B cell (primary cell): ENCODE measurements around the gene TGFBR2. TPM values are rescaled to one million over a fixed set of nuclear protein-coding genes. Genes with fewer than 3 reads are reported as not detected.

ENCODE experiments used
- ATAC-seq: fragments of 200-7000 bp; cut with Tn5 transposase; one replicate; pipeline ENCODE4 v1.10.0; 2021; ENCODE audit warnings: low read depth, mild to moderate bottlenecking, moderate number of reproducible peaks, moderate library complexity
- CTCF ChIA-PET: fragments of 350-600 bp; sonication (Branson Sonifier 250); formaldehyde crosslinking; loops from one replicate; lab custom pipeline; 2021; ENCODE audit warnings: antibody characterized with exemption, inconsistent platforms; lab: Charles Lee
- POLR2A ChIA-PET: fragments of 350-600 bp; sonication (Branson Sonifier 250); formaldehyde crosslinking; loops from one replicate; lab custom pipeline; 2021; ENCODE audit warnings: antibody characterized with exemption; lab: Charles Lee
- DNase-seq: peaks from one replicate; pipeline ENCODE4 v3.0.0; 2013
- H2AFZ ChIP-seq: 2 replicates; pipeline ENCODE4 v1.6.1; 2012; ENCODE audit warnings: mild to moderate bottlenecking, low read depth, low read length; ENCODE audit not compliant: insufficient read depth, poor library complexity, severe bottlenecking
- H3K27ac ChIP-seq, 2 donors: 1 replicate in 1 of 2; 2 replicates in 1 of 2; pipeline ENCODE4 v1.5.1; 2012 to 2013; ENCODE audit warnings: low read length in 2 of 2, mild to moderate bottlenecking in 2 of 2, moderate library complexity in 1 of 2
- H3K27me3 ChIP-seq, 4 experiments: fragments of 200-600 bp in 1 of 4; sonication (generic) in 1 of 4; replicated peaks in 1 of 4; 1 replicate in 2 of 4; 2 replicates in 2 of 4; pipeline versions ENCODE4 v1.6.1 to v1.7.0; 2013 to 2016; ENCODE audit warnings: low read length in 3 of 4, mild to moderate bottlenecking in 2 of 4, mixed read lengths in 1 of 4, moderate library complexity in 1 of 4; ENCODE audit not compliant: insufficient read depth in 4 of 4, control insufficient read depth in 3 of 4; ENCODE audit errors: control extremely low read depth in 1 of 4
- H3K36me3 ChIP-seq, 2 experiments: replicated peaks in 1 of 2; 1 replicate in 1 of 2; 2 replicates in 1 of 2; pipeline versions ENCODE4 v1.6.1 to v1.7.1; 2013; ENCODE audit warnings: low read length in 1 of 2; ENCODE audit not compliant: insufficient read depth in 2 of 2, control insufficient read depth in 1 of 2; ENCODE audit errors: control extremely low read depth in 1 of 2, extremely low read depth in 1 of 2
- H3K4me1 ChIP-seq, 2 donors: fragments of 200-600 bp in 1 of 2; sonication (generic) in 1 of 2; 1 replicate in 1 of 2; 2 replicates in 1 of 2; pipeline versions ENCODE4 v1.5.1 to v1.6.1; 2013 to 2017; ENCODE audit warnings: low read length in 2 of 2; ENCODE audit not compliant: control insufficient read depth in 2 of 2, insufficient read depth in 2 of 2
- H3K4me2 ChIP-seq: replicated peaks from 2 replicates; pipeline ENCODE3; 2012; ENCODE audit warnings: mild to moderate bottlenecking, low read depth, low read length; ENCODE audit not compliant: poor library complexity, severe bottlenecking
- H3K4me3 ChIP-seq, 5 experiments: fragments of 200-600 bp in 1 of 5; sonication (generic) in 1 of 5; 1 replicate in 3 of 5; 2 replicates in 2 of 5; pipeline versions ENCODE4 v1.5.1 to v1.7.0; 2011 to 2016; ENCODE audit warnings: low read length in 4 of 5, mild to moderate bottlenecking in 4 of 5, low read depth in 2 of 5, control low read depth in 1 of 5, moderate library complexity in 1 of 5; ENCODE audit not compliant: insufficient read depth in 1 of 5; ENCODE audit errors: control extremely low read depth in 1 of 5, extremely low read depth in 1 of 5
- H3K79me2 ChIP-seq: fragments of 200-600 bp; sonication (generic); one replicate; pipeline ENCODE4 v1.6.0; 2016; ENCODE audit warnings: low read length; ENCODE audit not compliant: control insufficient read depth, insufficient read depth
- H3K9ac ChIP-seq: fragments of 200-600 bp; sonication (generic); 2 replicates; pipeline ENCODE4 v1.6.1; 2017; ENCODE audit warnings: mild to moderate bottlenecking, low read length, moderate library complexity
- H3K9me3 ChIP-seq, 3 donors: one replicate each; pipeline versions ENCODE4 v1.6.1 to v1.7.1; 2013; ENCODE audit warnings: low read length in 2 of 3; ENCODE audit not compliant: control insufficient read depth in 2 of 3, insufficient read depth in 1 of 3; ENCODE audit errors: control extremely low read depth in 1 of 3
- H4K20me1 ChIP-seq: 2 replicates; pipeline ENCODE4 v1.6.0; 2012; ENCODE audit warnings: mild to moderate bottlenecking, low read length; ENCODE audit not compliant: insufficient read depth, control insufficient read depth, poor library complexity, severe bottlenecking
- H3K27ac Mint-ChIP-seq: one replicate; pipeline ENCODE4 v1.8.0; 2021; ENCODE audit warnings: mixed read lengths
- H3K27me3 Mint-ChIP-seq: one replicate; pipeline ENCODE4 v1.8.0; 2021; ENCODE audit warnings: mixed read lengths
- H3K4me1 Mint-ChIP-seq: one replicate; pipeline ENCODE4 v1.8.0; 2021; ENCODE audit warnings: mixed read lengths
- H3K4me3 Mint-ChIP-seq: one replicate; pipeline ENCODE4 v1.8.0; 2021; ENCODE audit warnings: mixed read lengths
- H3K9me3 Mint-ChIP-seq: one replicate; pipeline ENCODE4 v1.8.0; 2022; ENCODE audit warnings: mixed read lengths; ENCODE audit not compliant: insufficient read depth
- EZH2 ChIP-seq: IDR thresholded peaks from 2 replicates; pipeline ENCODE4 v1.6.1; 2012; ENCODE audit warnings: borderline replicate concordance, low read depth, mild to moderate bottlenecking, moderate library complexity, low read length; ENCODE audit not compliant: insufficient read depth, poor library complexity, severe bottlenecking
- WGBS: methylation state at CpG from one replicate; pipeline ENCODE4 v1.1.5; 2013; ENCODE audit warnings: missing lambda C conversion rate; ENCODE audit not compliant: insufficient coverage; 5-methylcytosine and 5-hydroxymethylcytosine counted together
- intact Hi-C: fragments of 100-400 bp; cut with micrococcal nuclease; formaldehyde crosslinking; loops from one replicate; pipeline ENCODE4 v1.10.0; 2022
- polyA plus RNA-seq: library from polyadenylated mRNA; depleted of rRNA; stranded (reverse); fragments of >200 nt; gene quantifications from 2 replicates; pipeline ENCODE4 v1.2.3, GENCODE V29; 2012
- total RNA-seq, 2 donors: library from RNA; stranded (reverse); fragments of 120-200 nt in 1 of 2; gene quantifications; 1 replicate in 1 of 2; 2 replicates in 1 of 2; pipeline versions ENCODE4 v1.2.3 to v1.2.4, GENCODE V29; 2013 to 2022
- TF ChIP-seq, protein P1 (sequence below): fragments of 200-600 bp; IDR thresholded peaks from one replicate; pipeline ENCODE4 v1.8.0; 2022; ENCODE audit warnings: antibody characterized with exemption, mild to moderate bottlenecking

Gene TGFBR2
- total and polyA plus RNA-seq, 2 donors (not counting 1 experiment from before 2014, with no cell fraction given), result 68.7 to 189 TPM

DNA sequence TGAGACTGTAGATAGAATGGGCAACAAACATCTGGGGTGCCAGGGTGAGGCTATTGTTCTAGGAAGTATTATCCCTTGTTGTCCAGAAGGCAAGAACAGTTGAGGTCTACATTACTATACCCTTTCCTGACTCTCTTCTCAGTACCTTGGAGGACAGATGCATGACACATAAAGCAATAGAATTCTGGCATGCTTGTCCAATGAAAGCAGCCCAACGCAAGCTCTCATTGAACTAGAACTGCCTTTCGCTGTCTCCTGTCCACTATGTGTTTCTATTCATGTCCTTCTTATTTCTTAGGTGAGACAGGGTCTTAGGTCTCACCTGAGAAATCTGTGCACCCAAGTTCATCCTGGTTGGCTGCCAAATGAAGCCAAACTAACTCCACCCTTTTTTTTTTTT, 68.6 kb downstream of the TGFBR2 start:
- Histone ChIP-seq H4K20me1 (peaks cover 7% of the 10 kb centered on the region), H3K27me3 (no peaks in the 10 kb centered on the region), H3K27ac (peak overlapping the region in 1 of 2 donors; percentile 77), H3K9me3 (no peaks in the 10 kb centered on the region), H3K79me2 (peaks cover 94% of the 10 kb centered on the region), H3K4me1 (peaks cover 22 to 31% of the 10 kb centered on the region in 2 donors), H3K9ac (no peak overlapping the region), H3K36me3 (peaks cover 12 to 95% of the 10 kb centered on the region in 2 experiments), H2AFZ (no peak overlapping the region), H3K4me3 (no peak overlapping the region), H3K4me2 (no peak overlapping the region)
- intact Hi-C loops, result no loop called here
- ChIA-PET POLR2A (no interaction called here), CTCF (interaction anchor here (1.8 kb wide), 1 partner anchor 356 kb away, joined by 6 read pairs; no protein-coding TSS in a partner anchor)
- no peaks in the 10 kb centered on the region for H3K27me3 Mint-ChIP-seq
- DNase-seq, result no peak
- H3K4me3 Mint-ChIP-seq, result no peak overlapping the region
- no peak for ATAC-seq
- 100% methylated on average over 2 of the region's 2 CpGs for WGBS
- no peaks in the 10 kb centered on the region for H3K9me3 Mint-ChIP-seq
- TF ChIP-seq, protein P1, sequence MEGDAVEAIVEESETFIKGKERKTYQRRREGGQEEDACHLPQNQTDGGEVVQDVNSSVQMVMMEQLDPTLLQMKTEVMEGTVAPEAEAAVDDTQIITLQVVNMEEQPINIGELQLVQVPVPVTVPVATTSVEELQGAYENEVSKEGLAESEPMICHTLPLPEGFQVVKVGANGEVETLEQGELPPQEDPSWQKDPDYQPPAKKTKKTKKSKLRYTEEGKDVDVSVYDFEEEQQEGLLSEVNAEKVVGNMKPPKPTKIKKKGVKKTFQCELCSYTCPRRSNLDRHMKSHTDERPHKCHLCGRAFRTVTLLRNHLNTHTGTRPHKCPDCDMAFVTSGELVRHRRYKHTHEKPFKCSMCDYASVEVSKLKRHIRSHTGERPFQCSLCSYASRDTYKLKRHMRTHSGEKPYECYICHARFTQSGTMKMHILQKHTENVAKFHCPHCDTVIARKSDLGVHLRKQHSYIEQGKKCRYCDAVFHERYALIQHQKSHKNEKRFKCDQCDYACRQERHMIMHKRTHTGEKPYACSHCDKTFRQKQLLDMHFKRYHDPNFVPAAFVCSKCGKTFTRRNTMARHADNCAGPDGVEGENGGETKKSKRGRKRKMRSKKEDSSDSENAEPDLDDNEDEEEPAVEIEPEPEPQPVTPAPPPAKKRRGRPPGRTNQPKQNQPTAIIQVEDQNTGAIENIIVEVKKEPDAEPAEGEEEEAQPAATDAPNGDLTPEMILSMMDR, result no peak
- TF ChIP-seq EZH2, result no peak
- peak overlapping the region; percentile 61 for H3K27ac Mint-ChIP-seq
- peaks cover 74% of the 10 kb centered on the region for H3K4me1 Mint-ChIP-seq

DNA sequence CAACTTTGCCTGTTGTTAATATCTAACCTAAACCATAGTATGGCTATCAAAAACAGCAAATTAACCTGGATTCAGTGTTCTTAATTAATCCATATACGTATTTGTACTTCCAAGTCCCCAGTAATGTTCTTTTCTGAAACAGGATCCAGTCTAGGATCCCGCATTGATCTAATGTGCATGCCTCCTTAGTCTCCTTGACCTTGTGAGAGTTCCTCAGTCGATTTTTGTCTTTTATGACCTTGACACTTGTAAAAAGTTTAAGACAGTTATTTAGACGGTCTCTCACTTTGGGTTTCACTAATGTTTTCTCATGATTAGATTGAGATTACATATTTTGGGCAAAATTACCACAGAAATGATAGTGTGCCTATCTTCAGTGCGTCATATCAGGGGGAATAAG, 69.4 kb downstream of the TGFBR2 start:
- Histone ChIP-seq H4K20me1 (peaks cover 7% of the 10 kb centered on the region), H3K9ac (no peak overlapping the region), H3K27ac (peak overlapping the region in 1 of 2 donors; percentile 77), H2AFZ (no peak overlapping the region), H3K9me3 (no peaks in the 10 kb centered on the region), H3K27me3 (no peaks in the 10 kb centered on the region), H3K4me1 (peaks cover 20 to 30% of the 10 kb centered on the region in 2 donors), H3K79me2 (peaks cover 89% of the 10 kb centered on the region), H3K4me2 (no peak overlapping the region), H3K4me3 (no peak overlapping the region), H3K36me3 (peaks cover 13 to 91% of the 10 kb centered on the region in 2 experiments)
- TF ChIP-seq EZH2, result no peak
- TF ChIP-seq, protein P1, result no peak
- CTCF ChIA-PET, result interaction anchor here (4.7 kb wide), 1 partner anchor 18 kb away, joined by 32 read pairs; no protein-coding TSS in a partner anchor
- Mint-ChIP-seq H3K27me3 (no peaks in the 10 kb centered on the region), H3K27ac (peak overlapping the region; percentile 16), H3K9me3 (no peaks in the 10 kb centered on the region), H3K4me1 (peaks cover 73% of the 10 kb centered on the region), H3K4me3 (no peak overlapping the region)
- intact Hi-C loops, result no loop called here
- no peak for ATAC-seq
- DNase-seq, result no peak
- WGBS, result 86% methylated on average over 4 of the region's 5 CpGs
- POLR2A ChIA-PET, result no interaction called here
